Gastroesophageal sphincter (tissue), 3 donors: ENCODE data around the gene ADGRL1.
A peak's percentile ranks its signal among the peaks of the same experiment; 100 is the strongest.

Experiments used
- POLR2A ChIP-seq, 2 donors: fragments of 450-650 bp; IDR thresholded peaks; one replicate each; pipeline ENCODE4 v1.6.1; 2017; ENCODE audit warnings: antibody characterized with exemption in 2 of 2, mild to moderate bottlenecking in 2 of 2, moderate library complexity in 1 of 2
- TF ChIP-seq, protein P1 (sequence below), 4 experiments: fragments of 200-600 bp in 2 of 4; fragments of 450-650 bp in 2 of 4; sonication (generic) in 1 of 4; IDR thresholded peaks; one replicate each; pipeline ENCODE4 v1.5.1; 2017 to 2019; ENCODE audit warnings: antibody characterized with exemption in 4 of 4, mild to moderate bottlenecking in 2 of 4, moderate library complexity in 2 of 4

- TF ChIP-seq, protein P1, sequence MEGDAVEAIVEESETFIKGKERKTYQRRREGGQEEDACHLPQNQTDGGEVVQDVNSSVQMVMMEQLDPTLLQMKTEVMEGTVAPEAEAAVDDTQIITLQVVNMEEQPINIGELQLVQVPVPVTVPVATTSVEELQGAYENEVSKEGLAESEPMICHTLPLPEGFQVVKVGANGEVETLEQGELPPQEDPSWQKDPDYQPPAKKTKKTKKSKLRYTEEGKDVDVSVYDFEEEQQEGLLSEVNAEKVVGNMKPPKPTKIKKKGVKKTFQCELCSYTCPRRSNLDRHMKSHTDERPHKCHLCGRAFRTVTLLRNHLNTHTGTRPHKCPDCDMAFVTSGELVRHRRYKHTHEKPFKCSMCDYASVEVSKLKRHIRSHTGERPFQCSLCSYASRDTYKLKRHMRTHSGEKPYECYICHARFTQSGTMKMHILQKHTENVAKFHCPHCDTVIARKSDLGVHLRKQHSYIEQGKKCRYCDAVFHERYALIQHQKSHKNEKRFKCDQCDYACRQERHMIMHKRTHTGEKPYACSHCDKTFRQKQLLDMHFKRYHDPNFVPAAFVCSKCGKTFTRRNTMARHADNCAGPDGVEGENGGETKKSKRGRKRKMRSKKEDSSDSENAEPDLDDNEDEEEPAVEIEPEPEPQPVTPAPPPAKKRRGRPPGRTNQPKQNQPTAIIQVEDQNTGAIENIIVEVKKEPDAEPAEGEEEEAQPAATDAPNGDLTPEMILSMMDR (IDR thresholded peaks at IDR 0.05): peak in 1 of 4 experiments; percentile 10
- TF ChIP-seq POLR2A (IDR thresholded peaks at IDR 0.05): no peak
These were observed 92.1 kb downstream of the ADGRL1 start for GRCh38 chr19:14113762-14114414.
